ENCODE results near the gene KRT80. TPM values are rescaled to one million over a fixed set of nuclear protein-coding genes. Genes with fewer than 3 reads are reported as not detected.

KRT80 gene
- total RNA-seq, 1 experiment from 2014 or later: 8.8 TPM

GRCh38 chr12:52210186-52210924, 18.5 kb upstream of the KRT80 start:
- no peak overlapping the region for H2AFZ ChIP-seq (ENCODE audit: low read depth, low read length, poor library complexity, severe bottlenecking)
- intact Hi-C loops (cut with micrococcal nuclease): loop anchor here (5.0 kb wide), 1 partner anchor 662 kb away; no protein-coding TSS in a partner anchor
- no peak overlapping the region for H3K4me2 ChIP-seq (ENCODE audit: low read length)
- no peak for DNase-seq (ENCODE audit: low read depth, low spot score)
- POLR2A ChIA-PET: interaction anchor here (1.1 to 1.5 kb wide), 2 partner anchors 18 to 63 kb away, joined by 3 to 4 read pairs; partner anchors contain the start of gene KRT80
- H3K4me3 ChIP-seq (replicated peaks in 1 of 2; ENCODE audit: low read depth in 1 of 2, low read length in 2 of 2): no peak overlapping the region
- H3K36me3 ChIP-seq (ENCODE audit: control insufficient read depth in 1 of 2, insufficient read depth in 2 of 2, low read length in 2 of 2): no peaks in the 10 kb centered on the region
- no peaks in the 10 kb centered on the region for H3K9me2 ChIP-seq (ENCODE audit: insufficient read depth)
- no peak overlapping the region for H3K9ac ChIP-seq (ENCODE audit: low read length)
- BruUV-seq (replicated peaks): no TSS peak
- no peaks in the 10 kb centered on the region for H3K79me2 ChIP-seq (ENCODE audit: insufficient read depth, low read length)
- H4K20me1 ChIP-seq (ENCODE audit: insufficient read depth): no peaks in the 10 kb centered on the region
- TF ChIP-seq ATF3 (IDR thresholded peaks at IDR 0.05): no peak
- TF ChIP-seq EZH2phosphoT487 (IDR thresholded peaks at IDR 0.05; ENCODE audit: borderline replicate concordance): no peak
- TF ChIP-seq RAD21 (IDR thresholded peaks at IDR 0.05; ENCODE audit: low read depth): no peak
- no peak for TF ChIP-seq ELF1 (IDR thresholded peaks at IDR 0.05; ENCODE audit: borderline replicate concordance, low read depth)
- no peak for TF ChIP-seq EZH2 (IDR thresholded peaks at IDR 0.05)
- TF ChIP-seq ZBTB33 (IDR thresholded peaks at IDR 0.05; ENCODE audit: extremely low read depth, insufficient replicate concordance, low read length): no peak
- no peak for TF ChIP-seq MAX (IDR thresholded peaks at IDR 0.05)
- TF ChIP-seq CEBPB (IDR thresholded peaks at IDR 0.05; ENCODE audit: low read depth): no peak
- TF ChIP-seq TCF7L2 (IDR thresholded peaks at IDR 0.05; ENCODE audit: borderline replicate concordance, extremely low read depth, insufficient read depth, insufficient read length): no peak
- TF ChIP-seq FOSL1 (IDR thresholded peaks at IDR 0.05; ENCODE audit: low read depth): no peak
- no peak for TF ChIP-seq CTCF (IDR thresholded peaks at IDR 0.05 in 2 of 3, conservative IDR thresholded peaks at IDR 0.05 in 1 of 3; ENCODE audit: borderline replicate concordance in 1 of 3, insufficient read depth in 1 of 3, low read depth in 2 of 3, low read length in 2 of 3)
- no peak for TF ChIP-seq JUND (IDR thresholded peaks at IDR 0.05)
- no peak for TF ChIP-seq CBX3 (IDR thresholded peaks at IDR 0.05; ENCODE audit: low read depth)
- TF ChIP-seq POLR2AphosphoS5 (IDR thresholded peaks at IDR 0.05; ENCODE audit: low read depth, low read length): no peak
- no peak for TF ChIP-seq REST (IDR thresholded peaks at IDR 0.05; ENCODE audit: low read depth)
- TF ChIP-seq ZFX (IDR thresholded peaks at IDR 0.05): no peak
- H3K9me3 ChIP-seq (ENCODE audit: control insufficient read depth in 1 of 2, insufficient read depth in 1 of 2, low read depth in 1 of 2, low read length in 2 of 2): no peaks in the 10 kb centered on the region
- CTCF ChIA-PET: interaction anchor here (1.0 to 1.4 kb wide), 2 partner anchors 38 to 108 kb away, joined by 3 to 4 read pairs; no protein-coding TSS in a partner anchor
- H3K4me1 ChIP-seq (ENCODE audit: control insufficient read depth in 1 of 2, insufficient read depth in 2 of 2, low read length in 2 of 2): peaks cover 22 to 71% of the 10 kb centered on the region in 2 experiments
- H3K27ac ChIP-seq (ENCODE audit: low read depth, low read length): no peak overlapping the region
- ATAC-seq: no peak
- peaks cover 3% of the 10 kb centered on the region for H3K27me3 ChIP-seq (ENCODE audit: insufficient read depth, low read length)
- RAD21 ChIA-PET (ENCODE audit: low non-redundant PET in 1 of 2, low total read pairs in 2 of 2, uncharacterized antibody in 2 of 2, unreplicated experiment in 2 of 2): no interaction called here
